GM12878 (cell line): ENCODE measurements around the gene TRABD. TPM values are rescaled to one million over a fixed set of nuclear protein-coding genes. Genes with fewer than 3 reads are reported as not detected.

ENCODE experiments used
- BMI1 ChIP-seq: fragments of 450-650 bp; IDR thresholded peaks from 2 replicates; pipeline ENCODE4 v1.6.1; 2016; ENCODE audit warnings: mild to moderate bottlenecking, moderate library complexity, borderline replicate concordance
- NR2C2 ChIP-seq: IDR thresholded peaks from 2 replicates; pipeline ENCODE4 v1.6.1; 2011; ENCODE audit warnings: borderline replicate concordance, low read depth; ENCODE audit not compliant: control insufficient read depth, insufficient read length
- STAT1 ChIP-seq: fragments of 450-650 bp; conservative IDR thresholded peaks from 2 replicates; pipeline ENCODE4 v1.6.1; 2014; ENCODE audit warnings: antibody characterized with exemption, mild to moderate bottlenecking
- polyA plus RNA-seq, 11 experiments: library from polyadenylated mRNA; depleted of rRNA in 4 of 11; unstranded in 6 of 11; stranded (reverse) in 5 of 11; fragments of >200 nt; fragmentation: Nextera tagmentation in 4 of 11; fragmentation: Illumina TruSeq in 1 of 11; extraction: Ambion mirVana in 4 of 11; extraction: Trizol in 1 of 11; gene quantifications; 1 replicate in 1 of 11; 2 replicates in 10 of 11; pipeline versions ENCODE4 v1.2.1 to v1.2.3, GENCODE V29; 2011 to 2016; ENCODE audit warnings: inconsistent platforms in 2 of 11, missing spikeins in 2 of 11, low read depth in 1 of 11
- total RNA-seq, 4 experiments: library from RNA; depleted of rRNA in 3 of 4; stranded (reverse); fragments of >200 nt in 3 of 4; fragmentation: Illumina TruSeq in 1 of 4; extraction: Trizol in 1 of 4; gene quantifications; 2 replicates each; pipeline versions ENCODE4 v1.2.1 to v1.2.3, GENCODE V29; 2013 to 2021
- TF ChIP-seq, protein P1 (sequence below): IDR thresholded peaks from 2 replicates; pipeline ENCODE4 v1.6.1; 2012; ENCODE audit warnings: low read depth, low read length, improper control_type of control experiment
- TF ChIP-seq, protein P2 (sequence below): fragments of 150-350 bp; IDR thresholded peaks from 2 replicates; pipeline ENCODE4 v1.6.1; 2014; ENCODE audit warnings: mild to moderate bottlenecking, low read depth, low read length
- TF ChIP-seq, protein P3 (sequence below): fragments of 450-650 bp; IDR thresholded peaks from 2 replicates; pipeline ENCODE4 v1.6.1; 2018; ENCODE audit warnings: mild to moderate bottlenecking, low read depth, moderate library complexity; ENCODE audit not compliant: partially characterized antibody

The TRABD gene
- total and polyA plus RNA-seq, 10 of the 15 experiments (the other 5 are each of a cell fraction or from before 2014, with no cell fraction given) = 0.43 to 116 (median 58.1) TPM

DNA sequence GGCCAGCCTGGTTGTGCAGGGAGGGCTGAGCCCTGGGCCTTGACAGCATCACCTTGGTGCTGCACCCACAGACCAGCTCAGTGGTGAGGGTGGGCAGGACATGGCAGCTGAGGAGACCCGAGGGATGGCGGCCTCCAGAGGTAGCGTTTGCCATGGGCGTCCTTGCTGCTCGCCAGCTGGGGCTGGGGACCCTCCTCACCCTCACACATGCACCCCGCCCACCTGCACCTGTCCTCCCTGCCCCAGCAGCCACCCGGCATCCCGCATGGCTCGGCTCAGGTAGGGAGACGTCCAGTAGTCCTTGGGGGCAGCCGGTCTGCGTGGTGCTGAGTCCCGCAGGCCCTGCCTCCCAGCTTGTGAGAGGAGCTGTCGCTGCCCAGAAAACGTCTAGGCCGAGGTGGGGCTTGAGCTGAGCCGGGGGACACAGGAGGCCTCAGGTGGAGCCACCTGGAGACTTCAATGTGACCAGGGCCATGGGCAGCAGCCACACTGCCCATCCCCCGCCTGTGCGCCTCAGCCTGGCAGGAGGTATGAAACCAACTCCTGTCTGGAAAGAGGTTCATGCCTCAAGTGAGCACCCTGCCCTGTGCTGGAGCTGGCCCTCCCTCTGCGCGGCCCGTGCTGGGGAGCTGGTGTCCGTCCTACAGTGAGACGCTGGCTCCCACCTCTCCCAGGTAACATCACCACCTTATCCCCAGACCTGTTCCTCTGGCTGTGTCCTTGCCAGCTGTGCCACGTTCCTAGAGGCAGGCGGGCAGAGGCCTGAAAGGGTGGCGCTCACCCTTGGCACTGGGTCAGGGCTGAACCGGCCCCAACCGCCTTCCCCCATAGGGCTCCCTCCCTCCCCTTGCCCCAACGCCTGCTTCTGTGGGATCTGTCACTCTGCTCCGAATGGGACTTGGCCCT lies 3.3 kb upstream of the TRABD start (continued):
- TF ChIP-seq, protein P1, sequence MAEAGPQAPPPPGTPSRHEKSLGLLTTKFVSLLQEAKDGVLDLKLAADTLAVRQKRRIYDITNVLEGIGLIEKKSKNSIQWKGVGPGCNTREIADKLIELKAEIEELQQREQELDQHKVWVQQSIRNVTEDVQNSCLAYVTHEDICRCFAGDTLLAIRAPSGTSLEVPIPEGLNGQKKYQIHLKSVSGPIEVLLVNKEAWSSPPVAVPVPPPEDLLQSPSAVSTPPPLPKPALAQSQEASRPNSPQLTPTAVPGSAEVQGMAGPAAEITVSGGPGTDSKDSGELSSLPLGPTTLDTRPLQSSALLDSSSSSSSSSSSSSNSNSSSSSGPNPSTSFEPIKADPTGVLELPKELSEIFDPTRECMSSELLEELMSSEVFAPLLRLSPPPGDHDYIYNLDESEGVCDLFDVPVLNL = no peak
- TF ChIP-seq STAT1 = no peak
- no peak for TF ChIP-seq NR2C2
- TF ChIP-seq BMI1 = no peak
- TF ChIP-seq, protein P2, sequence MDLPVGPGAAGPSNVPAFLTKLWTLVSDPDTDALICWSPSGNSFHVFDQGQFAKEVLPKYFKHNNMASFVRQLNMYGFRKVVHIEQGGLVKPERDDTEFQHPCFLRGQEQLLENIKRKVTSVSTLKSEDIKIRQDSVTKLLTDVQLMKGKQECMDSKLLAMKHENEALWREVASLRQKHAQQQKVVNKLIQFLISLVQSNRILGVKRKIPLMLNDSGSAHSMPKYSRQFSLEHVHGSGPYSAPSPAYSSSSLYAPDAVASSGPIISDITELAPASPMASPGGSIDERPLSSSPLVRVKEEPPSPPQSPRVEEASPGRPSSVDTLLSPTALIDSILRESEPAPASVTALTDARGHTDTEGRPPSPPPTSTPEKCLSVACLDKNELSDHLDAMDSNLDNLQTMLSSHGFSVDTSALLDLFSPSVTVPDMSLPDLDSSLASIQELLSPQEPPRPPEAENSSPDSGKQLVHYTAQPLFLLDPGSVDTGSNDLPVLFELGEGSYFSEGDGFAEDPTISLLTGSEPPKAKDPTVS = no peak
- TF ChIP-seq, protein P3, sequence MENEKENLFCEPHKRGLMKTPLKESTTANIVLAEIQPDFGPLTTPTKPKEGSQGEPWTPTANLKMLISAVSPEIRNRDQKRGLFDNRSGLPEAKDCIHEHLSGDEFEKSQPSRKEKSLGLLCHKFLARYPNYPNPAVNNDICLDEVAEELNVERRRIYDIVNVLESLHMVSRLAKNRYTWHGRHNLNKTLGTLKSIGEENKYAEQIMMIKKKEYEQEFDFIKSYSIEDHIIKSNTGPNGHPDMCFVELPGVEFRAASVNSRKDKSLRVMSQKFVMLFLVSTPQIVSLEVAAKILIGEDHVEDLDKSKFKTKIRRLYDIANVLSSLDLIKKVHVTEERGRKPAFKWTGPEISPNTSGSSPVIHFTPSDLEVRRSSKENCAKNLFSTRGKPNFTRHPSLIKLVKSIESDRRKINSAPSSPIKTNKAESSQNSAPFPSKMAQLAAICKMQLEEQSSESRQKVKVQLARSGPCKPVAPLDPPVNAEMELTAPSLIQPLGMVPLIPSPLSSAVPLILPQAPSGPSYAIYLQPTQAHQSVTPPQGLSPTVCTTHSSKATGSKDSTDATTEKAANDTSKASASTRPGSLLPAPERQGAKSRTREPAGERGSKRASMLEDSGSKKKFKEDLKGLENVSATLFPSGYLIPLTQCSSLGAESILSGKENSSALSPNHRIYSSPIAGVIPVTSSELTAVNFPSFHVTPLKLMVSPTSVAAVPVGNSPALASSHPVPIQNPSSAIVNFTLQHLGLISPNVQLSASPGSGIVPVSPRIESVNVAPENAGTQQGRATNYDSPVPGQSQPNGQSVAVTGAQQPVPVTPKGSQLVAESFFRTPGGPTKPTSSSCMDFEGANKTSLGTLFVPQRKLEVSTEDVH = no peak
